ENCODE measurements around the gene TBC1D13. TPM values are rescaled to one million over a fixed set of nuclear protein-coding genes. Genes with fewer than 3 reads are reported as not detected.

The TBC1D13 gene
- total and polyA plus RNA-seq, 10 of the 15 experiments (the other 5 are each of a cell fraction or from before 2014, with no cell fraction given) = 3.0 to 23.1 (median 16.5) TPM

- TF ChIP-seq, protein P1, sequence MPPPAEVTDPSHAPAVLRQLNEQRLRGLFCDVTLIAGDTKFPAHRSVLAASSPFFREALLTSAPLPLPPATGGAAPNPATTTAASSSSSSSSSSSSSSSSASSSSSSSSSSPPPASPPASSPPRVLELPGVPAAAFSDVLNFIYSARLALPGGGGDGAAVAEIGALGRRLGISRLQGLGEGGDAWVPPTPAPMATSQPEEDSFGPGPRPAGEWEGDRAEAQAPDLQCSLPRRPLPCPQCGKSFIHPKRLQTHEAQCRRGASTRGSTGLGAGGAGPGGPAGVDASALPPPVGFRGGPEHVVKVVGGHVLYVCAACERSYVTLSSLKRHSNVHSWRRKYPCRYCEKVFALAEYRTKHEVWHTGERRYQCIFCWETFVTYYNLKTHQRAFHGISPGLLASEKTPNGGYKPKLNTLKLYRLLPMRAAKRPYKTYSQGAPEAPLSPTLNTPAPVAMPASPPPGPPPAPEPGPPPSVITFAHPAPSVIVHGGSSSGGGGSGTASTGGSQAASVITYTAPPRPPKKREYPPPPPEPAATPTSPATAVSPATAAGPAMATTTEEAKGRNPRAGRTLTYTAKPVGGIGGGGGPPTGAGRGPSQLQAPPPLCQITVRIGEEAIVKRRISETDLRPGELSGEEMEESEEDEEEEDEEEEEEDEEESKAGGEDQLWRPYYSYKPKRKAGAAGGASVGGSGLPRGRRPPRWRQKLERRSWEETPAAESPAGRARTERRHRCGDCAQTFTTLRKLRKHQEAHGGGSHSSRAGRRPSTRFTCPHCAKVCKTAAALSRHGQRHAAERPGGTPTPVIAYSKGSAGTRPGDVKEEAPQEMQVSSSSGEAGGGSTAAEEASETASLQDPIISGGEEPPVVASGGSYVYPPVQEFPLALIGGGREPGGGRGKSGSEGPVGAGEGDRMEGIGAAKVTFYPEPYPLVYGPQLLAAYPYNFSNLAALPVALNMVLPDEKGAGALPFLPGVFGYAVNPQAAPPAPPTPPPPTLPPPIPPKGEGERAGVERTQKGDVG (CRISPR knock-in tag; IDR thresholded peaks at IDR 0.05) = no peak
- TF ChIP-seq NFXL1 (IDR thresholded peaks at IDR 0.05; ENCODE audit: borderline replicate concordance) = 0 out of 2 replicates have a peak, but pooled peaks have one; percentile 41
- TF ChIP-seq SPI1 (IDR thresholded peaks at IDR 0.05; ENCODE audit: borderline replicate concordance, insufficient read depth, low read depth, low read length) = peak; percentile 56; the same call in 1 of the 2 replicates
- no peak for TF ChIP-seq GABPA (IDR thresholded peaks at IDR 0.05; ENCODE audit: low read depth)
- TF ChIP-seq ATF3 (IDR thresholded peaks at IDR 0.05; ENCODE audit: borderline replicate concordance, extremely low read depth, low read depth, low read length) = no peak
- TF ChIP-seq YY1 (IDR thresholded peaks at IDR 0.05; ENCODE audit: low read depth, low read length) = no peak
- no peak for TF ChIP-seq GATAD2B (conservative IDR thresholded peaks at IDR 0.05; ENCODE audit: low read depth)
- no peak for TF ChIP-seq ZNF24 (IDR thresholded peaks at IDR 0.05)
- no peak for TF ChIP-seq SIN3A (IDR thresholded peaks at IDR 0.05; ENCODE audit: low read depth, low read length)
- TF ChIP-seq BMI1 (IDR thresholded peaks at IDR 0.05; ENCODE audit: borderline replicate concordance) = no peak
- TF ChIP-seq CBX5 (IDR thresholded peaks at IDR 0.05; ENCODE audit: low read depth) = no peak
- no peak for TF ChIP-seq MTA3 (IDR thresholded peaks at IDR 0.05; ENCODE audit: borderline replicate concordance, low read length)
- TF ChIP-seq POLR2AphosphoS2 (IDR thresholded peaks at IDR 0.05; ENCODE audit: low read depth, low read length) = no peak
- no peak for TF ChIP-seq IRF3 (IDR thresholded peaks at IDR 0.05)
- no peak for TF ChIP-seq CHD1 (IDR thresholded peaks at IDR 0.05; ENCODE audit: low read depth, low read length)
- no peak for TF ChIP-seq KAT2A (conservative IDR thresholded peaks at IDR 0.05; ENCODE audit: control insufficient read depth, low read depth, low read length)
Observed at GRCh38 chr9:128781187-128782070, 5.6 kb upstream of the TBC1D13 start (continued).
